Melanocyte of skin (primary cell): ENCODE measurements around the gene PHGDH. TPM values are rescaled to one million over a fixed set of nuclear protein-coding genes. Genes with fewer than 3 reads are reported as not detected.

Experiments used
- total RNA-seq, 2 donors: library from RNA; depleted of rRNA; stranded (reverse); fragments of >200 nt; gene quantifications; 2 replicates each; pipeline ENCODE4 v1.2.3, GENCODE V29; 2012

Gene PHGDH
- 10 to 100 TPM; 60.3 to 85.0 TPM for total RNA-seq

DNA sequence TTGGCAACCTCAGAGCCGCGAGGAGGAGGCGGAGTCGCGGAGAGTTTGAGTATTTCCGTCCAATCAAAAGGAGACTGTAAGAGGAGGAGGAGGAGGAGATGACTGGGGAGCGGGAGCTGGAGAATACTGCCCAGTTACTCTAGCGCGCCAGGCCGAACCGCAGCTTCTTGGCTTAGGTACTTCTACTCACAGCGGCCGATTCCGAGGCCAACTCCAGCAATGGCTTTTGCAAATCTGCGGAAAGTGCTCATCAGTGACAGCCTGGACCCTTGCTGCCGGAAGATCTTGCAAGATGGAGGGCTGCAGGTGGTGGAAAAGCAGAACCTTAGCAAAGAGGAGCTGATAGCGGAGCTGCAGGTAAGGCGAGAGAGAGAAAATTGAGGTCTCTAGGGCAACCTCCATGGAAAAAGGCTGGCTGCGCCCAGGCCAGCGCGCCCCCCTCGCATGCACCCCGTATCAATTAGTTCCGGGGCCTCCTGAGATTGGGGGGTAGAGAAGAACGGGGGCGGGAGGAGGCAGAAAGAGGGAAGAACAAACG, at the start of gene PHGDH:
Gene PHGDH (plus strand): TSS at position 131 of the 538 bp plus-strand sequence. CDS start 89 bp downstream, at position 220.

DNA sequence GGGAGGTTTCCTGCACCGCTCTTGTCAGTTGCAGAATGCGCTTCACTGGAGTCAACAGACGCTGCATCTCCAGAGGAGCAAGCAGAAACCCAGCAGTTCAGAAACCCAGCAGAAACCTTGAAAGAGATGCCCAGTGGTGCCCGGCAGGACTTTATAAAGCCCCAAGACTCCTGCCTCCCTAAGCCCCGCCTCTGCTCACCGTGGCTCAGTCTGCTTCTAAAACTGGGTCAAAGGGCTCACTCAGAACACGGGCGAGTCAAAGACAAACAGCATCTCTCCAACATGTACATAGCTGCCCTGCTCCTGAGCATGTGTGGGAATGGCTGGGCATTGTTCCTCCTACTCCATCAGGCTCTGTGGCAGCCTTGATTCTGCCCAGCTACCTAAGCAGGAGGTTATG, 57.0 kb downstream of the PHGDH start, which contains the start of gene HMGCS2:
Gene HMGCS2 (minus strand): TSS at position 128 of the 400 bp plus-strand sequence. CDS start 61 bp downstream, at position 67.

Other genes starting within 250 kb of the PHGDH start
- gene HSD3B1, start 204.7 kb upstream of the PHGDH start, total RNA-seq, result not detected
- 10 to 100 TPM; 16.2 to 31.3 TPM for gene ZNF697, start 63.7 kb upstream of the PHGDH start, total RNA-seq
- not detected for gene HMGCS2, start 57.0 kb downstream of the PHGDH start, total RNA-seq
- gene REG4, start 99.5 kb downstream of the PHGDH start, total RNA-seq, result not detected
- gene ADAM30, start 184.6 kb downstream of the PHGDH start, total RNA-seq, result not detected